PC-3 (cell line): ENCODE data around the gene RGS7.
"Not testable (repeated sequence)": the region's sequence is repeated elsewhere in the genome, so short reads cannot be mapped to it uniquely, and the experiment has no call there.

Experiments
- CTCF ChIP-seq: fragments of 300-600 bp; sonication (generic); conservative IDR thresholded peaks from 2 replicates; pipeline ENCODE4 v1.5.1; 2017; ENCODE audit warnings: antibody characterized with exemption, low read depth, mild to moderate bottlenecking, low read length
- EZH2 ChIP-seq: fragments of 300-600 bp; sonication (generic); IDR thresholded peaks from one replicate; pipeline ENCODE4 v1.6.1; 2017; ENCODE audit warnings: antibody characterized with exemption, mild to moderate bottlenecking, low read length; ENCODE audit not compliant: unreplicated experiment

- not testable (repeated sequence) for TF ChIP-seq CTCF, EZH2
These were observed 573.3 kb downstream of the RGS7 start for GRCh38 chr1:240783728-240784137.
